Measurements from ENCODE around the gene RPL26. TPM values are rescaled to one million over a fixed set of nuclear protein-coding genes. Genes with fewer than 3 reads are reported as not detected.

RPL26 gene
- total and polyA plus RNA-seq, 2 donors (not counting 3 experiments of a cell fraction or from before 2014, with no cell fraction given): 1,805 to 2,229 TPM

DNA sequence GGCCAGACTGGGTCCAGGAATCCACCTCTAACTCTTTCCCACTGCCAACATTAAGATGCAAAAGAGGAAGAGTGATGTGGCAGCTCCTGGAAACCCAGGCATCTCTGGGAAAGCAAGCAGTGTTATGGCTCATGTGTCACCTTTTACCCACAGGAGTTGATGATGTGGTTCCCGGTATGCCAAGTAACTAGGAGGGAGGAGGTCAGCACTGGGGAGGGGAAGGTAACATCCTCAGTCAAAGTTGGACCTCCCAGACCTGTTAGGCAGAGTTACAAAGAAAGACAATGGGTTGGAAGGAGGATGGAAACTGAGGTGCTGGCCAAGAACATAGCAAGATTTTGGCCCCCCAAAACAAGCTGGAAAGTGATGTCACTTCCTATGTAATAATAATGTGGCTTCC is 17.9 kb downstream of the RPL26 start:
- dilution Hi-C loops (cut with MboI; ENCODE audit: extremely low pct_ligation_motif_present, low sequenced_read_pairs): no loop called here
- Histone ChIP-seq H3K27ac (ENCODE audit: insufficient read depth, low read depth, low read length) (peak overlapping the region; percentile 87), H3K4me1 (ENCODE audit: control insufficient read depth, extremely low read depth, insufficient read depth, low read length) (peaks cover 37% of the 10 kb centered on the region), H3K9ac (replicated peaks; ENCODE audit: extremely low read depth, insufficient read depth, low read length) (no peak overlapping the region), H3K9me1 (replicated peaks; ENCODE audit: control insufficient read depth, extremely low read depth, insufficient read depth, low read length) (no peaks in the 10 kb centered on the region), H3K27me3 (ENCODE audit: control insufficient read depth in 2 of 2, insufficient read depth in 2 of 2, low read length in 2 of 2) (no peaks in the 10 kb centered on the region), H4K20me1 (replicated peaks; ENCODE audit: control insufficient read depth, extremely low read depth, insufficient read depth, low read length) (no peaks in the 10 kb centered on the region), H2AFZ (ENCODE audit: low read depth, low read length) (peak overlapping the region; percentile 0), H3K4me2 (ENCODE audit: insufficient read depth, low read length) (peak overlapping the region; percentile 0), H3K9me3 (replicated peaks; ENCODE audit: control insufficient read depth, insufficient read depth, low read length) (no peaks in the 10 kb centered on the region), H3K79me2 (ENCODE audit: control insufficient read depth, insufficient read depth, low read length) (no peaks in the 10 kb centered on the region), H3K36me3 (ENCODE audit: control insufficient read depth in 2 of 2, extremely low read depth in 1 of 2, insufficient read depth in 2 of 2, low read length in 2 of 2) (peaks cover 4 to 10% of the 10 kb centered on the region in 2 experiments), H3K4me3 (replicated peaks in 1 of 3; ENCODE audit: insufficient read depth in 1 of 3, low read depth in 1 of 3, low read length in 3 of 3) (no peak overlapping the region)
- ChIA-PET CTCF (interaction anchor here (1.2 kb wide), 1 partner anchor 19 kb away, joined by 4 read pairs; no protein-coding TSS in a partner anchor), POLR2A (no interaction called here)
- no TSS peak for BruUV-seq (replicated peaks)
- DNase-seq (ENCODE audit: low read depth, low spot score) (peak; percentile 70), FAIRE-seq (peak; percentile 64)
- TF ChIP-seq FOS (IDR thresholded peaks at IDR 0.05; ENCODE audit: borderline replicate concordance, insufficient read depth, low read length) (peak; percentile 25), GATA2 (IDR thresholded peaks at IDR 0.05; ENCODE audit: insufficient read depth, insufficient read length, low read depth, low read length) (no peak), POLR2AphosphoS5 (IDR thresholded peaks at IDR 0.05; ENCODE audit: insufficient read depth, low read depth, low read length) (peak; percentile 22), POLR2A (IDR thresholded peaks at IDR 0.05; ENCODE audit: low read depth, low read length) (no peak), JUN (IDR thresholded peaks at IDR 0.05; ENCODE audit: borderline replicate concordance, insufficient read depth, insufficient read length, low read depth) (no peak), MYC (IDR thresholded peaks at IDR 0.05; ENCODE audit: low read depth, low read length) (no peak), EZH2 (IDR thresholded peaks at IDR 0.05; ENCODE audit: borderline replicate concordance, low read depth, low read length, severe bottlenecking) (no peak)
- TF ChIP-seq, protein P1, sequence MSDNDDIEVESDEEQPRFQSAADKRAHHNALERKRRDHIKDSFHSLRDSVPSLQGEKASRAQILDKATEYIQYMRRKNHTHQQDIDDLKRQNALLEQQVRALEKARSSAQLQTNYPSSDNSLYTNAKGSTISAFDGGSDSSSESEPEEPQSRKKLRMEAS (IDR thresholded peaks at IDR 0.05; ENCODE audit: insufficient read depth, insufficient read length): no peak
- TF ChIP-seq, protein P2, sequence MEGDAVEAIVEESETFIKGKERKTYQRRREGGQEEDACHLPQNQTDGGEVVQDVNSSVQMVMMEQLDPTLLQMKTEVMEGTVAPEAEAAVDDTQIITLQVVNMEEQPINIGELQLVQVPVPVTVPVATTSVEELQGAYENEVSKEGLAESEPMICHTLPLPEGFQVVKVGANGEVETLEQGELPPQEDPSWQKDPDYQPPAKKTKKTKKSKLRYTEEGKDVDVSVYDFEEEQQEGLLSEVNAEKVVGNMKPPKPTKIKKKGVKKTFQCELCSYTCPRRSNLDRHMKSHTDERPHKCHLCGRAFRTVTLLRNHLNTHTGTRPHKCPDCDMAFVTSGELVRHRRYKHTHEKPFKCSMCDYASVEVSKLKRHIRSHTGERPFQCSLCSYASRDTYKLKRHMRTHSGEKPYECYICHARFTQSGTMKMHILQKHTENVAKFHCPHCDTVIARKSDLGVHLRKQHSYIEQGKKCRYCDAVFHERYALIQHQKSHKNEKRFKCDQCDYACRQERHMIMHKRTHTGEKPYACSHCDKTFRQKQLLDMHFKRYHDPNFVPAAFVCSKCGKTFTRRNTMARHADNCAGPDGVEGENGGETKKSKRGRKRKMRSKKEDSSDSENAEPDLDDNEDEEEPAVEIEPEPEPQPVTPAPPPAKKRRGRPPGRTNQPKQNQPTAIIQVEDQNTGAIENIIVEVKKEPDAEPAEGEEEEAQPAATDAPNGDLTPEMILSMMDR (IDR thresholded peaks at IDR 0.05; ENCODE audit: extremely low read depth in 1 of 2, insufficient read depth in 1 of 2, low read depth in 1 of 2, low read length in 2 of 2): no peak
- intact Hi-C loops (cut with micrococcal nuclease): no loop called here

Data from endothelial cell of umbilical vein (primary cell).